Measurements from ENCODE around the gene GPR149. TPM values are rescaled to one million over a fixed set of nuclear protein-coding genes. Genes with fewer than 3 reads are reported as not detected.
"Not testable (repeated sequence)": the region's sequence is repeated elsewhere in the genome, so short reads cannot be mapped to it uniquely, and the experiment has no call there.

The GPR149 gene, protein sequence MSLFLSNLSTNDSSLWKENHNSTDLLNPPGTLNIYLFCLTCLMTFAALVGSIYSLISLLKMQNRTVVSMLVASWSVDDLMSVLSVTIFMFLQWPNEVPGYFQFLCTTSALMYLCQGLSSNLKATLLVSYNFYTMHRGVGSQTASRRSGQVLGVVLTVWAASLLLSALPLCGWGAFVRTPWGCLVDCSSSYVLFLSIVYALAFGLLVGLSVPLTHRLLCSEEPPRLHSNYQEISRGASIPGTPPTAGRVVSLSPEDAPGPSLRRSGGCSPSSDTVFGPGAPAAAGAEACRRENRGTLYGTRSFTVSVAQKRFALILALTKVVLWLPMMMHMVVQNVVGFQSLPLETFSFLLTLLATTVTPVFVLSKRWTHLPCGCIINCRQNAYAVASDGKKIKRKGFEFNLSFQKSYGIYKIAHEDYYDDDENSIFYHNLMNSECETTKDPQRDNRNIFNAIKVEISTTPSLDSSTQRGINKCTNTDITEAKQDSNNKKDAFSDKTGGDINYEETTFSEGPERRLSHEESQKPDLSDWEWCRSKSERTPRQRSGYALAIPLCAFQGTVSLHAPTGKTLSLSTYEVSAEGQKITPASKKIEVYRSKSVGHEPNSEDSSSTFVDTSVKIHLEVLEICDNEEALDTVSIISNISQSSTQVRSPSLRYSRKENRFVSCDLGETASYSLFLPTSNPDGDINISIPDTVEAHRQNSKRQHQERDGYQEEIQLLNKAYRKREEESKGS
- not detected for total RNA-seq

DNA sequence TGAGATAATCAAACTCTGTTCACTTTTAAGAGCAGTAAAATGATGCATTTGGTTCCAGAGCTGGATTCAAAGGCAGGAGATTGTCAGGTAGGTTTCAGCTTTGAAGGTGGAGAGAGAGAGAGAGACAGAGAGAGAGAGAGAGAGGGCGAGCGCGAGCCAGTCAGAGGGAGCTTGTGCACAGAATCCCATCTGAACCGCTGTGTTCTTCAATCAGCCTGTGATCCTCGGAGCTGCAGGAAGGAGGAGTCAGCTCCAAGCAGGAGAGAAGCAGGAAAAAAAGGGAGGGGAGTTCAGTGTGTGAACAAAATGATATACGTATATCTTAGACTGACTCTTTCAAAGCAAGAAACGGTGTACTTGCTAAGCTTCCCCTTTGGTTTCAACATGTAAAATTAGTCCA, at the start of gene GPR149:
Gene GPR149 (minus strand): TSS at position 177 of the 400 bp plus-strand sequence. CDS start 575 bp downstream, outside the sequence.
- DNase-seq (ENCODE audit: low spot score), result no peak

DNA sequence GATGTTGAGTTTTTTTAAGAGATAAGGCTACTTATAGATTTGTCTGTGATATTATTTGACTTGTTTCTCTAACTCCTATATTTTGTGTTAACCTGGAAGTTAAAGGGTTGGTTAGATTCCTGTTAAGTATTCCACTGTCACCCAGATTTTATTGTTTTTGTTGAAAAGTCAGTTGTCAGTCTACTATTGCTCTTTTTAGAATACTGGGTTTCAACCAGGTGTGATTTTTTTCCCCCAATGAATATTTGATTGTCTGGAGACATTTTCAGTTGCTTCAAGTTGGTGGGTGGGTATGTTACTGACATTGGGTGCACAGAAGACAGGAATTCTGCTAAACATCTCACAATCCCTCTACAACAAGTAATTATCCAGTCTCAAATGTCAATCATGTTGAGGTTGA, 43.8 kb upstream of the GPR149 start:
- DNase-seq (ENCODE audit: low spot score), result no peak

DNA sequence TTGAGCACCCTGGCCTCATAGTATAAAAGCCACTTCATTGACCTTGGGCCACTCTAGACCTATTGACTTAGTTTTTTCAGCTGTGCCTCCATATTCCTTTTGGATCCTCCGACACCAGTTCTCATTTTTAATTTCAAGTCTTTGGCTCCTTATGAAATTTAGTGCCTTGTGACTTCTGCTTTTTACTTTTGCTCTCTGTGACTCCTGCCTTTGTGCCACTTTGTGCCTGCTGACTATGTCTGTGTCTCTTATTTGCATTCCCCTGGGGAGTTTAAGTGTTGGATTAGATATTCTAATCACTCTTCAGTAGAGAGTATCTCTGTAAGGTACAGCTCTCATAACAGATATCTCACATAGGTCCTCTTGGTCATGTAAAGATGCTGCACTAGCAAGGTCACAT, 39.6 kb upstream of the GPR149 start:
- DNase-seq (ENCODE audit: low spot score), result no peak

DNA sequence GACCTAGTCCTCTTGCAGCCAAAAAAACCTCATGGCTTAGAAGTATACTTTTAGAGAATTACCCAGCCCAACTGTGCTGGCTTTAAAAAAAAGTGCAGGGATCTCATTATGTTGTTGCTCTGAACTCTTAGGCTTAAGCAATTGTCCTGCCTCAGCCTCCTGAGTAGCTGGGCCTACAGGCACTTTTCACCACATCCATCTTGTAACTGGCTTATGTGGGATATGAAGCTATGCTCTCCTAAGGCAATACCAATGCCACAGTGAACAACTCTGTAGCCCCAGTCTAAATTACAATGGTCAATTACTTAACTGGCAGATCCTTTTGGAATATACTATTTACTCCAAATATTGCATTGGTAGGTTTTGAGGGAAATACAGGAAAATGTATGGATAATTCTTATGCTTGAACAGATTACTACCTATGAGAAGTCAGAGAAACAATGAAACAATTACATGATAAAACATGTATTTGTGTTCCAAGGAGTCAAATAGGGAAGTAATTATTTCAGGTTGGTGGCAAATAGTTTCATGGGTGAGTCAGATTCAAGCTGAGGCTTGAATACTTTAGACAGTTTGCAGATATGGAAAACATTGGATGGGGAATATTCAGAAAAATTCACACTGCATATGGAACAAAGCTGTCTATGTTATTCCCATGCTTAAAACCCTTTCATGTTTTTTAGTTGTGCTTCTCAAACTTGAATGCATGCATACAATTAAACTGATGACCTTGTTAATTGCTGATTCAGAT, 34.6 kb upstream of the GPR149 start:
- no peak for DNase-seq (ENCODE audit: low spot score)

DNA sequence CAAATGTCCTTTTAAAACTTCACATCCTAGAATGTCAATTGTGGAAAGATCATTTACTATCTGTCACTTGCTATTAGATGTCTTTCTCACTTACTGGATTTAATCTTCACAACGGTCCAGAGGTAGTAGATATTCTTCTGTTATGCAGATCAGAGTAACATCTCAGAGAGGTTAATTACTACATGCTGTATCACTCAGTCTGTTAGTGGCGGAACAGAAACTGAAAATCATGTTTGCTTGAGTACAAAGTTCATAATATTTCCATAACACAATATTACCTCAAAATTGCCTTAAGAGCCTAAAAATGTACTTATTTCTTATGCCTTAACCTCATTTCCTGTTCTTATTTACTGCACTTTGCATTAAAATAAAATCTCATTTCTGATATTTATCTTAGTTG, 28.6 kb upstream of the GPR149 start:
- DNase-seq (ENCODE audit: low spot score), result no peak

DNA sequence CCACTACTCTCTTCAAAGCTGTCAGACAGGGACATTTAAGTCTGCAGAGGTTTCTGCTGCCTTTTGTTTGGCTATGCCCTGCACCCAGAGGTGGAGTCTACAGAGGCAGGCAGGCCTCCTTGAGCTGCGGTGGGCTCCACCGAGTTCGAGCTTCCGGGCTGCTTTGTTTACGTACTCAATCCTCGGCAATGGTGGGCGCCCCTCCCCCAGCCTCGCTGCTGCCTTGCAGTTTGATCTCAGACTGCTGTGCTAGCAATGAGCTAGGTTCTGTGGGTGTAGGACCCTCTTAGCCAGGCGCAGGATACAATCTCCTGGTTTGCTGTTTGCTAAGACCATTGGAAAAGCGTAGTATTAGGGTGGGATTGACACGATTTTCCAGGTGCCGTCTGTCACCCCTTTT, 9.1 kb upstream of the GPR149 start:
- DNase-seq (ENCODE audit: low spot score), result not testable (repeated sequence)

DNA sequence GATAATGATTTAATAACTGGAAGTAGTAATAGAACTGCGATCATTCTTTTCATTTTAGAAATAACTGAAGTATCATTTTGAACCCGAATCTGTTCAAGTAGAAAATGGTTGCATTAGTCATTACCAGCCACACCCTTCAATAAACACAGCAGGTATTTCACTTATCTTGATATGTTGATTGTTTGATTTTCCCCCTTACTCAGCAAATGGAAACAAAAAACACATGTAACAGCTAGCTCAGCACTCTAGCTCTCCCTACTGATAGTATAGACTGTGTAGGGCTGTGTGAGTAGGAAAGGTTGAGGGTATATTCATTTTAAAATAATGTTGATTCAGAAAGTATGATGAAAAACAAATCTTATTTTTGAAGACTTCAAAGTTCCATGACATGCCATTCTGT, 1.1 kb upstream of the GPR149 start:
- DNase-seq (ENCODE audit: low spot score), result no peak

DNA sequence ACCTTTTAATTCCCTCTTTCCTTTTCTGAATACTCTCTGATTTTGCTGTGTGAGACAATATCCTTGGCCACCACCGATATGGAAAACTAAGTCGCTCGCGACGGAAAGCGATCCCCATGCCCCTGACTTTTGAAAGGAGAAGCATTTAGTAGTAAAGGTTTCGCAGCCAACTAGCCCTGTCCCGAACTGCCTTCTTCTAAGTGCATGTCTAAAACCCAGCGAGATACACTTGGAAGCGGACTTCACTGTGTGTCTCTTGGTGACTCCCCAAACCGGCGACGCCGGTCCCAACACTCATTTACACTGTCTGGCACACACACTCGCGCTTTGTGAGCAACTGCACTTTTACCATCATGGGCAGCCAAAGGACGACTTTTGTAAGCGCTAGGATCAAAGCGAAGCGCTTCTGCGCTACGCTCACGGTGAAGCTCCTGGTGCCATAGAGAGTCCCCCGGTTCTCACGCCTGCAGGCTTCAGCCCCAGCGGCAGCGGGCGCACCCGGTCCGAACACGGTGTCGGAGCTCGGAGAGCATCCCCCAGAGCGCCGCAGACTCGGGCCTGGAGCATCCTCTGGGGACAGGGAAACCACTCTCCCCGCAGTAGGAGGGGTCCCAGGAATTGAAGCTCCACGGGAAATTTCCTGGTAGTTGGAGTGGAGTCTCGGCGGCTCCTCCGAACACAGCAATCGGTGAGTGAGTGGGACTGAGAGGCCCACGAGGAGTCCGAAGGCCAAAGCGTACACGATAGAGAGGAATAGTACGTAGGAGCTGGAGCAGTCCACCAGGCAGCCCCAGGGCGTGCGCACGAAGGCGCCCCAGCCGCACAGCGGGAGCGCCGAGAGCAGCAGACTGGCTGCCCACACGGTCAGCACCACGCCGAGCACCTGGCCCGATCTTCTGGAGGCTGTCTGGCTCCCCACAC, 1.4 kb downstream of the GPR149 start:
- no peak for DNase-seq (ENCODE audit: low spot score)

DNA sequence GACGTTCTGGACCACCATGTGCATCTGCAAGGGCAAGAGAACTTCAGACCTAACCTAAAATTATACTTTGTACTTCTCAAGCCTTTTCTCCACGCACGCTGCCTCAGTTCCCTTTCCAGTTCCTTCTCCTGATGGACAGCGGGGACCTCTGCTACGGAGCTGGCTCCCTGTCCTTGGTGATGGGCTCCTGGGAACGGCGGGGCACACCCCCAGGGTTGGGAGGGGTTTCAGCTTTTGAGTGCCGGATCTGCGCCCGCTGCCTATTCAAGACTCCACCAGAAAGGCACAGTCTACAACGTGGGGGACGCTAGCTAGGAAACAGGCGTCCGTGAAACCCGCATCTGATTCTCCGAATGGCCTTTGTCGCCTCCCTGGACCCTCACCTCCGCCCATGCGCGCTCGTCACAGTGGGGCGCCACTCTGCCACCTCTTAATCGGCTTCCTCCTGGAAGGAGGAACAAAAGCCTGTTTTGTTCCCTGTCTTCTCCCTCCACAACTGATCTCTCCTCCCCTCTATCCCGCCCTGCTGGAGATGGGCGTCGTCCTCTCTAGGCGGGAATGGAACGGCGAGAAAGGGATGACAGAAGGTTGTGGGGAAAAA, 2.2 kb downstream of the GPR149 start:
- no peak for DNase-seq (ENCODE audit: low spot score)

DNA sequence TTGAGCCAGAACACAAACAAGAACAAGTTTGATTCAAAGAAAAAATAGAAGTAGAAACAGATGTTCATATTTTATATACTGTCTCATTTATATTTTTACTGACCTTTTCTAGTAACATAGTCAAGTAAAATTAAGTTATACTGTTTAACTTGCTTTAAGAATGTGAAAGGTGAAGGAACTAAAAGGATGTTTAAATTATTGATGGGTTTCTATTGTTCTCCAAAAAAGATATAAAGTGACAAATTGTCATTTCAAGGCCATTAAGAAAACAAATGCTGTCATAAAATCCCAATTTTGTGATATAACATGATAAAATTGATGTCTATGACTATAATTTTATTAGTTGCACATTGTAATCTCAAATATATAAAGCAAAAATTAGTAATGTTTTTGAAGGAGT, 7.3 kb downstream of the GPR149 start:
- no peak for DNase-seq (ENCODE audit: low spot score)

DNA sequence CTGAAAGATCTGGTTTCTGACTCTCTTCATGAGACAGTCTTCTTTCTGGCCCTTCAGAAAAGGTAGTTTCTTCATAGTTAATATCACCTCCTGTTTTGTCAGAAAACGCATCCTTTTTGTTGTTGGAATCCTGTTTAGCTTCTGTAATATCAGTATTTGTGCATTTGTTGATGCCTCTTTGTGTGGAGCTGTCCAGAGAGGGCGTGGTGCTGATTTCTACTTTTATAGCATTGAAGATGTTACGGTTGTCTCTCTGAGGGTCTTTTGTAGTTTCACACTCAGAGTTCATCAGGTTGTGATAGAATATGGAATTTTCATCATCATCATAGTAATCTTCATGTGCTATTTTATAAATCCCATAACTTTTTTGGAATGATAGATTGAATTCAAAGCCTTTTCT, 8.9 kb downstream of the GPR149 start:
- DNase-seq (ENCODE audit: low spot score), result no peak

DNA sequence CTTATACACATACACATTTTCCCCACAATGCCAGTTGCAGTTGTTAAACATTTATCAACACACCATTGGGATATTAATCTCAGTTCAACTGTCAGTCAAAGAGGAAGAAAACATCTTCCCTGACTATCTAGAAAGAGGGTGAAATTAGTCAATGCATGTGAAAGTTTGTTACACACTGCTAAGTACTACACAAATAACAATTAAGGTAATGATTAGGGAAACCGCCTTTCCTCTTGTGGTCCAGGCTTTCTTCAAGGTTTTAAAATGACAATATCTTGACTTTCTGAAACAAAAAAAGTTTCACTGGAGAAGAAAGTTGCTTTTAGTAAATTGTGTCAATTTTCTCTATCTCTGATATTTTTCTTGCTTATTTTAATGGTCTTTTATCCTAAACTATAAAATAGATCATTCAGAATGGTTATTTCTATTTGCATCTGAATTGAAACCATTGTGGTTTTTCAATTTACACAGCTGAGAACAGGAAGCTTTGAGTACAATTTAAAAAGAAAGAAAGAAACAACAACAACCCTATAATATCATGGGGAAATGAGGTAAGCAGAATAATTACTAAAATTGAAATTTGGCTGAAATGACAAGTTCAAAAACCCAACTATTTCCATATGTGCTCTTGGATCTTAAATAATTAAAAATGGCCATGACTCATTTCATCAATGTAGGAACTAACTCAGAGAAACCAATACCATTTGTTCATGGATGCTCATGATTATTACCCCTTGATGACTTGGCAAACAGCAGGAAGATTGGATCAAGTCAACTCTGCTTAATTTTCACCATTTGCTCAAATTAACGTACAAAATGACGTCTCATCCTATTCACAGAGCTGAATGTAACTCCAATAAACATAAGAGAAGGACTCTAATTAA, 31.7 kb downstream of the GPR149 start:
- DNase-seq (ENCODE audit: low spot score), result no peak

DNA sequence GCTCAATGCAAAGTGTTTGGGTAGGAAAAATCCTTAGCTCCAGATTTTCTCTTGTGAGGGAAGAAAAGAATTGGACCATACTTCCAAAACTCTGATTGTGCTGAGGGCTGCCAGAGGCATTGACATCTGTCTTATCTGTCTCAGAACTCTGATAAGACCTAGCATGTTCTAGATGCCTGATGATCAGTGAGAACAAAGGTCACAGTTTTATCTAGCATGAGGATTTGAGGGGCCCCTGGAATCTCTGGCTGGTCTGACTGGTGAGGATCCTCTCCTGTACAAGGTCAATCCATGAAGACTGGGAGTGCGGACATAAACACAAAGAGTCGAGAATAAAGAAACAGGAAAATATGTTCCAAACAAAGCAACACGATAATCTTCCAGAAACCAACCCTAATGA, 40.1 kb downstream of the GPR149 start:
- no peak for DNase-seq (ENCODE audit: low spot score)

DNA sequence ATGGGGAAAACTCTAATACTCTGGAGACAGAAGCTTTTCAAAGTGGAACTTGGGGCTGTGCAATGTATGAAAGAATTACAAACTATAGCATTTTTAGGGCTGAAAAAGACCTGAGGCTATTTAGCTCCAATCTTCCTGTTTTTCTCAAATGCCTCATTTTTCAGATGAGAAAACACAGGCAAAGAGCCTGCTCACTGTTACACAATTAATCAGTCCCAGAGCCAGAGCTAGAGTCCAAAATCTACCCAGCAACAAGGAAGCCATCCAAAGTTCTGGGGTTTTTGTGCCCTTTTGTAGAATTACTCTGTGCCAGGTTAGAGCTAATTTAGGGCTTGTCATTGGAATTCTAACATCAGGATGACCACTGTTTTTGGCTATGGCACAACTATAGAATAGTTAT, 45.5 kb downstream of the GPR149 start:
- DNase-seq (ENCODE audit: low spot score), result no peak

DNA sequence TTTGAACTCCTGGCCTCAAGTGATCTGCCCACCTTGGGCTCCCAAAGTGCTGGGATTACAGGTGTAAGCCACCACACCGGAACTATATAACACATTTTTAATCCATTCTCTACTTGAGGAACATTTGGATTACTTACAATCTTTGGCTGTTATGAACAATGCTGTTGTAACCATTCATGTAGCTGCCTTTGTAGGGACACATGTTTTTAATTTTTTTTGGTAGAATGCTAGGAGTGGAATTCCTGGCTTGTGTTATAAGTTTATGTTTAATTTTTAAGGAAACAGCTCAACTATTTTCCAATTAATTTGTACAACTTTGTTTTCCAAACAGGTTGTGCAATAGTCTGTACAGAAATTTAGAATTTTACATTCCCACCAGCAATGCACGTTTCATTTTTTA, 51.7 kb downstream of the GPR149 start:
- DNase-seq (ENCODE audit: low spot score), result no peak

DNA sequence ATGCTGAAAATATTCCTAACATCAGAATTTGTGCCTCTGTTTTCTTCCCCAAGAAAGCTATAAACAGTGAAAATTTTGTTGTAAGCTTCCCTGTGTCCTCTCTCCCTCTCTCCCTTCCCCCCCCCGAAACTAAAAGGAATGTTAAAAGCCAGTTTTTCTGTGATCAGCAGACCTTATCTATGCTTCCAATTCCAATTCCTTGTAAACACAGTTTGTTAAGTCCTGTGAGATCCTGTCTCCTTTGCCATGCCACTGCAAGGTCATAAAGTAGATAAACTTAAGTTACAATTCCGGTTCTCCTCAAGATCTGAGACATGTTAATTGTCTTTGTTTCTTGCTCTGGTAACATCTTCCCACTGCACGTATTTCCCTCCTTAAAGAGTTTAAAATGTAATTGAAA, 62.8 kb downstream of the GPR149 start:
- no peak for DNase-seq (ENCODE audit: low spot score)

DNA sequence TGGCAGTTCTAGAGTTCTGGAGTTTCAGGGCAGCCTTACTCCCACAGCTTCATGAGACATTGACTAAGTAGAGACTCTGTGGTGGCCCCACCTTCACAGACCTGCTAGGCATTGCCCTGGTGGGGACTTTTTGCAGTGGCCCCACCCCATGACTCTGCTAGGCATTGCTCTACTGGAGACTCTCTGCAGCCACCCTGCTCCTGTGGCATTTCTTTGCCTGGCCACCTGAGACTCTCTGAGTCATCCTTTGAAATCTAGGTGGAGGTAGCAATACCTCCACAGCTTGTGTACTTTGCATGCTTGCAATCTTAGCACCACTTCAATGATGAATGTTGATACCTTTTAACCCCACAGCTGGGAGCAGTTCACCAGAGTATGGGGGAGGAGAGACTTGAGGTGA, 65.1 kb downstream of the GPR149 start:
- no peak for DNase-seq (ENCODE audit: low spot score)

DNA sequence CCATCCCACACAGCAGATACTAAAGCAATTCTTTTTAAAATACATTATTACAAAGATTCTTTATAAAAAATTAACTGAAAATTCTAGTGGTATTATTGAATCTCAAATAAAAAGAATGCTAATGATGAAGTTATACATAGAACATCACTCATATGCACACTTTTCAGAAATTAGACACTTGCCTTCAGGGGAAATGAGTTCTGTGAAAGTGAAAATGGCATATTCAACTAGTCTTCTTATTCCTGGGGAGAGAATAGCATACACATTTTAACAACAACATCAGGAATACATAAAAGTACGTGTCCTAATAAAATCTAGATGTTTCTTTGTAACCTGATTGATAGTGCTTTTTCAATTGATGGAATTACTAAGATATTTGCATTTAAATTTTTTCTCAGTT, 68.9 kb downstream of the GPR149 start:
- DNase-seq (ENCODE audit: low spot score), result no peak

DNA sequence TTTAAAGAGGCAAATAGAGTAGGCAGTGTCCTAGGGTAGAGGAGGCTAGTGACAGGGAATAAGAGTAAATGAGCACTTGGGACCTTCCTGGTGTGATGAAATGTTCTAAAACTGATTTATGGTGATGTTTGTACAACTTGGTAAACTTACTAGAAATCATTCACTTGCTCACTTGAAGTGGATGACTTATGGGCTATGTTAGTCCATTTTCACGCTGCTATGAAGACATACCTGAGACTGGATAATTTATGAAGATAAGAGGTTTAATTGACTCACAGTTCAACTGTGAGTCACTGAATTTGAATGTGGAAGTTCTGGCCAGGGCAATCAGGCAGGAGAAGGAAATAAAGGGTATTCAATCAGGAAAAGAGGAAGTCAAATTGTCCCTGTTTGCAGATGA, 74.0 kb downstream of the GPR149 start:
- DNase-seq (ENCODE audit: low spot score), result no peak

DNA sequence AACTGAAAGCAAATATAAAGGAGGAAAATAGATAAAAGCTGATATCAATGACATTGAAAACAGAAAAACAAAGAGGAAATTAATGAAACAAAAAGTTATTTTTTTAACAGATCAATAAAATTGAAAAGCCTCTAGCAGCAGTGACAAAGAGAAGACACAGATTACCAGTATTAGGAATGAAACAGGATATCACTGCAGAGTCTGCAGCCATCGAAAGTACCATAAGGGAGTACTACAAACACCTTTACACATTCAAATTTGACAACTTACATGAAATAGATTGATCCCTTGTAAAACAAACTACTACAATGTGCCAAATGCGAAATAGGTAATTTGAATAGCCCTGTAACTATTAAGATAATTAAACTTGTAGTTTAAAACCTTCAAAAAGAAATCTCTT, 80.8 kb downstream of the GPR149 start:
- DNase-seq (ENCODE audit: low spot score), result no peak

All from ureter (tissue), 1 donor.